Limb (tissue), 2 donors: ENCODE measurements around the gene RHOXF2.
"Not testable (repeated sequence)": the region's sequence is repeated elsewhere in the genome, so short reads cannot be mapped to it uniquely, and the experiment has no call there.

Experiments used
- DNase-seq, 2 donors: peaks; one replicate each; pipeline ENCODE4 v3.0.0-alpha.2; 2016; ENCODE audit errors: extremely low spot score in 2 of 2

Gene RHOXF2

GRCh38 chrX:120196626-120197283 is 38.3 kb downstream of the RHOXF2 start:
- DNase-seq = not testable (repeated sequence)

- DNase-seq = no peak
Measured at GRCh38 chrX:120200851-120201250, 42.4 kb downstream of the RHOXF2 start.

- no peak for DNase-seq
Measured at GRCh38 chrX:120205816-120206753, 47.7 kb downstream of the RHOXF2 start.

- DNase-seq = no peak
Measured at GRCh38 chrX:120207009-120207605, 48.7 kb downstream of the RHOXF2 start.

- DNase-seq = peak; percentile 8 to 63
Measured at GRCh38 chrX:120213438-120214265, 55.2 kb downstream of the RHOXF2 start.
